AG04450 (cell line): Measurements from ENCODE around the gene ABCA10. TPM values are rescaled to one million over a fixed set of nuclear protein-coding genes. Genes with fewer than 3 reads are reported as not detected.

Source experiments
- CTCF ChIA-PET: fragments of 300-600, 350-600 bp; formaldehyde crosslinking; extraction: SDS; loops from one replicate; lab custom pipeline; 2022; ENCODE audit warnings: antibody characterized with exemption, inconsistent platforms; lab: Charles Lee
- POLR2A ChIA-PET: fragments of 350-600 bp; formaldehyde crosslinking; extraction: SDS; loops from one replicate; lab custom pipeline; 2021; ENCODE audit warnings: antibody characterized with exemption, inconsistent platforms; lab: Yijun Ruan, JAX
- DNase-seq: peaks from one replicate; pipeline ENCODE4 v3.0.0-alpha.2; 2011; ENCODE audit warnings: low read depth, low spot score
- H3K27ac ChIP-seq: one replicate; pipeline ENCODE4 v1.5.1; 2012; ENCODE audit warnings: low read depth, low read length, control low read depth
- H3K27me3 ChIP-seq: one replicate; pipeline ENCODE4 v1.6.0; 2012; ENCODE audit warnings: low read length; ENCODE audit not compliant: control insufficient read depth, insufficient read depth
- H3K4me3 ChIP-seq: 2 replicates; pipeline ENCODE4 v1.5.1; 2011; ENCODE audit warnings: mild to moderate bottlenecking, low read depth, low read length, control low read depth
- H3K9me3 ChIP-seq: 2 replicates; pipeline ENCODE4 v1.5.1; 2012; ENCODE audit warnings: low read length; ENCODE audit not compliant: control insufficient read depth, insufficient read depth
- polyA plus RNA-seq: library from polyadenylated mRNA; depleted of rRNA; stranded (reverse); fragments of >200 nt; gene quantifications from 2 replicates; pipeline ENCODE4 v1.2.3, GENCODE V29; 2011
- TF ChIP-seq, protein P1 (sequence below): IDR thresholded peaks from 2 replicates; pipeline ENCODE4 v1.5.1; 2011; ENCODE audit warnings: low read depth, low read length, control low read depth, inconsistent platforms

Gene ABCA10
- polyA plus RNA-seq, 1 experiment: 0.58 TPM

DNA sequence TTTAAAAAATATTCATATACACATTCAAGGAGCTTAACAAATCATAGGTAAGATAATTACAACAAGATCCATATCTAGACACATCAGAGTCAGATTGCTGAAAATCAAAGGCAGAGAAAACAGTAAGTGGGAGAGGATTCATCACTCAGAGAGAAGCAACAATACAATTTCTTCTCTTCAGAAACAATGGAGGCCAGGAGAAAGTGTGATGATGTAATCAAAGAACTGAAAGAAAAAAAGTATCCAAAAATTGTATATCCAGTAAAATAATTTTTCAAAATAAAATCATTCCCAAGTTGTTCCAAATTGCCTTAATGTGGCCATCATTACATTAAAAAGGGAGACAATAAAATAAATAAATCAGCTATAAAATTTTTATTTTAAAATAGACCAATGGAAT, 69.2 kb downstream of the ABCA10 start:
- H3K27me3 ChIP-seq: no peaks in the 10 kb centered on the region
- TF ChIP-seq, protein P1, sequence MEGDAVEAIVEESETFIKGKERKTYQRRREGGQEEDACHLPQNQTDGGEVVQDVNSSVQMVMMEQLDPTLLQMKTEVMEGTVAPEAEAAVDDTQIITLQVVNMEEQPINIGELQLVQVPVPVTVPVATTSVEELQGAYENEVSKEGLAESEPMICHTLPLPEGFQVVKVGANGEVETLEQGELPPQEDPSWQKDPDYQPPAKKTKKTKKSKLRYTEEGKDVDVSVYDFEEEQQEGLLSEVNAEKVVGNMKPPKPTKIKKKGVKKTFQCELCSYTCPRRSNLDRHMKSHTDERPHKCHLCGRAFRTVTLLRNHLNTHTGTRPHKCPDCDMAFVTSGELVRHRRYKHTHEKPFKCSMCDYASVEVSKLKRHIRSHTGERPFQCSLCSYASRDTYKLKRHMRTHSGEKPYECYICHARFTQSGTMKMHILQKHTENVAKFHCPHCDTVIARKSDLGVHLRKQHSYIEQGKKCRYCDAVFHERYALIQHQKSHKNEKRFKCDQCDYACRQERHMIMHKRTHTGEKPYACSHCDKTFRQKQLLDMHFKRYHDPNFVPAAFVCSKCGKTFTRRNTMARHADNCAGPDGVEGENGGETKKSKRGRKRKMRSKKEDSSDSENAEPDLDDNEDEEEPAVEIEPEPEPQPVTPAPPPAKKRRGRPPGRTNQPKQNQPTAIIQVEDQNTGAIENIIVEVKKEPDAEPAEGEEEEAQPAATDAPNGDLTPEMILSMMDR: no peak
- no peak overlapping the region for H3K27ac ChIP-seq
- ChIA-PET CTCF (no interaction called here), POLR2A (no interaction called here)
- H3K9me3 ChIP-seq: no peaks in the 10 kb centered on the region
- DNase-seq: no peak
- no peak overlapping the region for H3K4me3 ChIP-seq

DNA sequence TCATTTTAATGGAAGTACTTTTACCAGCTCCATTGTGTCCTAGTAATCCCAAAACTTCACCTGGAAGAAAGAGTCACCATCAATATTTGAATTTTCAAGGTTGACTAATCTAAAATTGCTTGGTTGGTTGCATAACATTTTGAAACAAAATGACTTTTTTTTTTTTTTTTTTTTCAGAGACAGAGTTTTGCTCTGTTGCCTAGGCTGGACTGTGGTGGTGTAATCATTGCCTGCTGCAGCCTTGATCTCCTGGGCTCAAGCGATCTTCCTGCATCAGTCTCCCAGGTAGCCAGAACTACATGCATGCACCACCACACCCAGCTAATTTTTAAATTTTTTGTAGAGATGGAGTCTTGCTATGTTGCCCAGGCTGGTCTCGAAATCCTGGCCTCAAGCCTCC, 74.4 kb downstream of the ABCA10 start:
- H3K27me3 ChIP-seq: no peaks in the 10 kb centered on the region
- CTCF ChIA-PET: no interaction called here
- POLR2A ChIA-PET: no interaction called here
- H3K4me3 ChIP-seq: no peak overlapping the region
- TF ChIP-seq, protein P1: no peak
- DNase-seq: no peak
- no peak overlapping the region for H3K27ac ChIP-seq
- no peaks in the 10 kb centered on the region for H3K9me3 ChIP-seq

DNA sequence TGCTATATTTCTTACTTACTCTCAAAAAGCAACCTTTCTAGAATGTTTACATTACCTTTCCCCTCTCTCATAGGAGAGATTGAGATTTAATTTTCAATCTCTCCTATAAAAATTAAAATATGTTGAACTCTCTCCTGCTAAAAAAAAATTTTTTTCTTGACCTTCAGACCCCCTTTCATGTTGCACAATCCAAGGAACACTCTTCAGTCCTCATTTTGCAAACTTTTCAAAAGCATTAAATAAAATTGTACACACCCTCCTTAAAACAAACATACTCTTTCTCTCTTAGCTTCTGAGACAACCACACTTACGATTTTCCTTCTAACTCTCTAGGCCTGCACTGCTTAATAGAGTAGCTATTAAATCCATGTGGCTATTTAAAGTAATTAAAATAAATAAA, 78.3 kb downstream of the ABCA10 start:
- Histone ChIP-seq H3K27me3 (no peaks in the 10 kb centered on the region), H3K4me3 (no peak overlapping the region), H3K27ac (no peak overlapping the region), H3K9me3 (no peaks in the 10 kb centered on the region)
- CTCF ChIA-PET: no interaction called here
- POLR2A ChIA-PET: interaction anchor here (0.7 kb wide), 1 partner anchor 61 kb away, joined by 3 read pairs; no protein-coding TSS in a partner anchor
- no peak for DNase-seq
- TF ChIP-seq, protein P1: no peak

DNA sequence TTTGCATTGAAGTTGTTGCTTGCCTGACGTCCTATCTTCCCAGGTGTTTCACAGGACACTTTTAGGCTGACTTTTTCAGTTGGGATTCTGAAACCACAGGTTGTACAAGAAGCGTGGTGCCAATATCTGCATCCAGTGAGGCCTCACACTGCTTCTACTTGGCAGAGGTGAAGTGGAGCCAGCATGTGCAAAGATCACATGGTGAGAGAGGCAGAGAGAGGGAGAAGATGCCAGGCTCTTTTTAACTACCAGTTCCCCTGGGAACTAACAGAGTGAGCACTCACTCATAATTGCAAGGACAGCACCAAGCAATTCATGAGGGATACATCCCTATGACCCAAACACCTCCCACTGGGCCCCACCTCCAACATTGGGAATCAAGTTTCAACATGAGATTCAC, 81.2 kb downstream of the ABCA10 start:
- POLR2A ChIA-PET: no interaction called here
- Histone ChIP-seq H3K4me3 (no peak overlapping the region), H3K27ac (no peak overlapping the region), H3K27me3 (no peaks in the 10 kb centered on the region), H3K9me3 (no peaks in the 10 kb centered on the region)
- CTCF ChIA-PET: interaction anchor here (2.5 kb wide), 1 partner anchor 376 kb away, joined by 6 read pairs; no protein-coding TSS in a partner anchor
- TF ChIP-seq, protein P1: no peak
- no peak for DNase-seq

GRCh38 chr17:69144331-69145255, 84.0 kb downstream of the ABCA10 start:
- CTCF ChIA-PET: no interaction called here
- Histone ChIP-seq H3K27me3 (no peaks in the 10 kb centered on the region), H3K4me3 (no peak overlapping the region), H3K27ac (no peak overlapping the region), H3K9me3 (no peaks in the 10 kb centered on the region)
- TF ChIP-seq, protein P1: no peak
- POLR2A ChIA-PET: no interaction called here
- no peak for DNase-seq
